ENCODE results near the gene APOB. TPM values are rescaled to one million over a fixed set of nuclear protein-coding genes. Genes with fewer than 3 reads are reported as not detected.

The APOB gene
- total and polyA plus RNA-seq, 2 of the 13 experiments (the other 11 are each of a cell fraction or from before 2014, with no cell fraction given) = 1,569 to 2,515 TPM

- TF ChIP-seq, protein P1, sequence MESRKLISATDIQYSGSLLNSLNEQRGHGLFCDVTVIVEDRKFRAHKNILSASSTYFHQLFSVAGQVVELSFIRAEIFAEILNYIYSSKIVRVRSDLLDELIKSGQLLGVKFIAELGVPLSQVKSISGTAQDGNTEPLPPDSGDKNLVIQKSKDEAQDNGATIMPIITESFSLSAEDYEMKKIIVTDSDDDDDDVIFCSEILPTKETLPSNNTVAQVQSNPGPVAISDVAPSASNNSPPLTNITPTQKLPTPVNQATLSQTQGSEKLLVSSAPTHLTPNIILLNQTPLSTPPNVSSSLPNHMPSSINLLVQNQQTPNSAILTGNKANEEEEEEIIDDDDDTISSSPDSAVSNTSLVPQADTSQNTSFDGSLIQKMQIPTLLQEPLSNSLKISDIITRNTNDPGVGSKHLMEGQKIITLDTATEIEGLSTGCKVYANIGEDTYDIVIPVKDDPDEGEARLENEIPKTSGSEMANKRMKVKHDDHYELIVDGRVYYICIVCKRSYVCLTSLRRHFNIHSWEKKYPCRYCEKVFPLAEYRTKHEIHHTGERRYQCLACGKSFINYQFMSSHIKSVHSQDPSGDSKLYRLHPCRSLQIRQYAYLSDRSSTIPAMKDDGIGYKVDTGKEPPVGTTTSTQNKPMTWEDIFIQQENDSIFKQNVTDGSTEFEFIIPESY (CRISPR knock-in tag; IDR thresholded peaks at IDR 0.05) = no peak
- TF ChIP-seq CHD4 (IDR thresholded peaks at IDR 0.05; ENCODE audit: borderline replicate concordance, low read length) (no peak), PAF1 (CRISPR knock-in tag; IDR thresholded peaks at IDR 0.05) (no peak), ONECUT2 (CRISPR knock-in tag; IDR thresholded peaks at IDR 0.05) (no peak)
Measured at GRCh38 chr2:20977520-20978180, 66.2 kb downstream of the APOB start (continued).

DNA sequence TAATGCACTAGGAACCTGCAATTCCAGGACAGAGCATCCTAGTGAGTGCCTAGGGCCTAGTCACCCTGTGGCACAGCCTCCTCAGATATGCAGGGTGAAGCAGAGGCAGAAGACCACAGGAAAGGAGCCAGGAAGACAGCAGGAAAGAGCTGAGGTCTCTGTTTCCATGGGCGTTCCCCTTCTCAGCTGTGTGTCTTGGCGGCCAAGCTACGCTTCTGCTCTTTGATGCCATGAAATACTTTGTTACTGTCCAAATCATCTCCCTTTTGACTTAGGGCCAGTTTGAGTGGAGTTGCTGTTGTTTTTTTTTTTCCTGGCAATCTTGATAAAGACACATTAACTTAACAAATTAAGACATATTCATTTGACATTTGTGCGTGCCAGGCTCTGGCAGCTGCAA is 67.3 kb downstream of the APOB start:
- TF ChIP-seq IKZF5 (CRISPR knock-in tag; IDR thresholded peaks at IDR 0.05) = no peak
- Histone ChIP-seq H3K36me3 (replicated peaks in 1 of 2; ENCODE audit: control insufficient read depth in 1 of 2, insufficient read depth in 2 of 2, low read length in 2 of 2) (no peaks in the 10 kb centered on the region), H3K4me2 (ENCODE audit: low read depth, low read length) (no peak overlapping the region), H3K9me3 (ENCODE audit: low read length) (no peaks in the 10 kb centered on the region), H3K4me3 (replicated peaks in 1 of 3; ENCODE audit: insufficient read depth in 1 of 3, low read depth in 2 of 3, low read length in 3 of 3) (no peak overlapping the region), H3K27me3 (ENCODE audit: control insufficient read depth in 1 of 2, insufficient read depth in 2 of 2, low read length in 2 of 2) (no peaks in the 10 kb centered on the region), H3K4me1 (ENCODE audit: insufficient read depth, low read length) (no peaks in the 10 kb centered on the region), H2AFZ (ENCODE audit: low read length) (no peak overlapping the region), H3K9ac (ENCODE audit: insufficient read depth, low read depth, low read length) (no peak overlapping the region), H3K79me2 (ENCODE audit: insufficient read depth, low read length) (no peaks in the 10 kb centered on the region), H3K27ac (ENCODE audit: extremely low read length, insufficient read depth, low read length) (no peak overlapping the region), H4K20me1 (ENCODE audit: insufficient read depth, low read length) (no peaks in the 10 kb centered on the region)
- 80% methylated on average over 4 of the region's 4 CpGs for WGBS (ENCODE audit: low lambda C conversion rate)
- intact Hi-C loops (cut with micrococcal nuclease; ENCODE audit: unreplicated experiment) = no loop called here
- no peak for DNase-seq (ENCODE audit: low spot score)
- no peak for FAIRE-seq
- ChIA-PET CTCF (ENCODE audit: low intra/inter-chr PET ratio, low total read pairs) (no interaction called here), POLR2A (no interaction called here)
- ATAC-seq = no peak
- in situ Hi-C loops (cut with HindIII; ENCODE audit: extremely low pct_ligation_motif_present, low pct_unique_long_range_greater_than_20kb) = loop anchor here (25.0 kb wide), 1 partner anchor 589 kb away; no protein-coding TSS in a partner anchor
- no TSS peak for BruUV-seq (replicated peaks)

Measured in HepG2 (cell line).